ENCODE measurements around the gene BAAT. TPM values are rescaled to one million over a fixed set of nuclear protein-coding genes. Genes with fewer than 3 reads are reported as not detected.

Gene BAAT
- total and polyA plus RNA-seq, 9 of the 15 experiments (the other 6 are each of a cell fraction or from before 2014, with no cell fraction given): 0.17 to 0.76 (median 0.32) TPM

- ATAC-seq: peak; percentile 18
- intact Hi-C loops (cut with micrococcal nuclease): no loop called here
- TF ChIP-seq GATAD2B (IDR thresholded peaks at IDR 0.05; ENCODE audit: borderline replicate concordance) (peak; percentile 57), NRF1 (conservative IDR thresholded peaks at IDR 0.05 in 1 of 2, IDR thresholded peaks at IDR 0.05 in 1 of 2) (no peak), TCF7L2 (IDR thresholded peaks at IDR 0.05; ENCODE audit: low read depth, low read length) (no peak), NCOR1 (IDR thresholded peaks at IDR 0.05) (peak; percentile 73), ZSCAN29 (IDR thresholded peaks at IDR 0.05) (no peak), SMARCE1 (IDR thresholded peaks at IDR 0.05) (peak; percentile 54; the same call in 1 of the 2 replicates), KAT7 (CRISPR knock-in tag; IDR thresholded peaks at IDR 0.05; ENCODE audit: borderline replicate concordance) (no peak), NFIC (IDR thresholded peaks at IDR 0.05) (peak; percentile 51; the same call in 1 of the 2 replicates), NR2C1 (IDR thresholded peaks at IDR 0.05) (peak; percentile 67), NR2C1 (tag; IDR thresholded peaks at IDR 0.05) (peak; percentile 41; the same call in 1 of the 2 replicates), CBFA2T3 (IDR thresholded peaks at IDR 0.05) (peak; percentile 89)
- TF ChIP-seq, protein P1, sequence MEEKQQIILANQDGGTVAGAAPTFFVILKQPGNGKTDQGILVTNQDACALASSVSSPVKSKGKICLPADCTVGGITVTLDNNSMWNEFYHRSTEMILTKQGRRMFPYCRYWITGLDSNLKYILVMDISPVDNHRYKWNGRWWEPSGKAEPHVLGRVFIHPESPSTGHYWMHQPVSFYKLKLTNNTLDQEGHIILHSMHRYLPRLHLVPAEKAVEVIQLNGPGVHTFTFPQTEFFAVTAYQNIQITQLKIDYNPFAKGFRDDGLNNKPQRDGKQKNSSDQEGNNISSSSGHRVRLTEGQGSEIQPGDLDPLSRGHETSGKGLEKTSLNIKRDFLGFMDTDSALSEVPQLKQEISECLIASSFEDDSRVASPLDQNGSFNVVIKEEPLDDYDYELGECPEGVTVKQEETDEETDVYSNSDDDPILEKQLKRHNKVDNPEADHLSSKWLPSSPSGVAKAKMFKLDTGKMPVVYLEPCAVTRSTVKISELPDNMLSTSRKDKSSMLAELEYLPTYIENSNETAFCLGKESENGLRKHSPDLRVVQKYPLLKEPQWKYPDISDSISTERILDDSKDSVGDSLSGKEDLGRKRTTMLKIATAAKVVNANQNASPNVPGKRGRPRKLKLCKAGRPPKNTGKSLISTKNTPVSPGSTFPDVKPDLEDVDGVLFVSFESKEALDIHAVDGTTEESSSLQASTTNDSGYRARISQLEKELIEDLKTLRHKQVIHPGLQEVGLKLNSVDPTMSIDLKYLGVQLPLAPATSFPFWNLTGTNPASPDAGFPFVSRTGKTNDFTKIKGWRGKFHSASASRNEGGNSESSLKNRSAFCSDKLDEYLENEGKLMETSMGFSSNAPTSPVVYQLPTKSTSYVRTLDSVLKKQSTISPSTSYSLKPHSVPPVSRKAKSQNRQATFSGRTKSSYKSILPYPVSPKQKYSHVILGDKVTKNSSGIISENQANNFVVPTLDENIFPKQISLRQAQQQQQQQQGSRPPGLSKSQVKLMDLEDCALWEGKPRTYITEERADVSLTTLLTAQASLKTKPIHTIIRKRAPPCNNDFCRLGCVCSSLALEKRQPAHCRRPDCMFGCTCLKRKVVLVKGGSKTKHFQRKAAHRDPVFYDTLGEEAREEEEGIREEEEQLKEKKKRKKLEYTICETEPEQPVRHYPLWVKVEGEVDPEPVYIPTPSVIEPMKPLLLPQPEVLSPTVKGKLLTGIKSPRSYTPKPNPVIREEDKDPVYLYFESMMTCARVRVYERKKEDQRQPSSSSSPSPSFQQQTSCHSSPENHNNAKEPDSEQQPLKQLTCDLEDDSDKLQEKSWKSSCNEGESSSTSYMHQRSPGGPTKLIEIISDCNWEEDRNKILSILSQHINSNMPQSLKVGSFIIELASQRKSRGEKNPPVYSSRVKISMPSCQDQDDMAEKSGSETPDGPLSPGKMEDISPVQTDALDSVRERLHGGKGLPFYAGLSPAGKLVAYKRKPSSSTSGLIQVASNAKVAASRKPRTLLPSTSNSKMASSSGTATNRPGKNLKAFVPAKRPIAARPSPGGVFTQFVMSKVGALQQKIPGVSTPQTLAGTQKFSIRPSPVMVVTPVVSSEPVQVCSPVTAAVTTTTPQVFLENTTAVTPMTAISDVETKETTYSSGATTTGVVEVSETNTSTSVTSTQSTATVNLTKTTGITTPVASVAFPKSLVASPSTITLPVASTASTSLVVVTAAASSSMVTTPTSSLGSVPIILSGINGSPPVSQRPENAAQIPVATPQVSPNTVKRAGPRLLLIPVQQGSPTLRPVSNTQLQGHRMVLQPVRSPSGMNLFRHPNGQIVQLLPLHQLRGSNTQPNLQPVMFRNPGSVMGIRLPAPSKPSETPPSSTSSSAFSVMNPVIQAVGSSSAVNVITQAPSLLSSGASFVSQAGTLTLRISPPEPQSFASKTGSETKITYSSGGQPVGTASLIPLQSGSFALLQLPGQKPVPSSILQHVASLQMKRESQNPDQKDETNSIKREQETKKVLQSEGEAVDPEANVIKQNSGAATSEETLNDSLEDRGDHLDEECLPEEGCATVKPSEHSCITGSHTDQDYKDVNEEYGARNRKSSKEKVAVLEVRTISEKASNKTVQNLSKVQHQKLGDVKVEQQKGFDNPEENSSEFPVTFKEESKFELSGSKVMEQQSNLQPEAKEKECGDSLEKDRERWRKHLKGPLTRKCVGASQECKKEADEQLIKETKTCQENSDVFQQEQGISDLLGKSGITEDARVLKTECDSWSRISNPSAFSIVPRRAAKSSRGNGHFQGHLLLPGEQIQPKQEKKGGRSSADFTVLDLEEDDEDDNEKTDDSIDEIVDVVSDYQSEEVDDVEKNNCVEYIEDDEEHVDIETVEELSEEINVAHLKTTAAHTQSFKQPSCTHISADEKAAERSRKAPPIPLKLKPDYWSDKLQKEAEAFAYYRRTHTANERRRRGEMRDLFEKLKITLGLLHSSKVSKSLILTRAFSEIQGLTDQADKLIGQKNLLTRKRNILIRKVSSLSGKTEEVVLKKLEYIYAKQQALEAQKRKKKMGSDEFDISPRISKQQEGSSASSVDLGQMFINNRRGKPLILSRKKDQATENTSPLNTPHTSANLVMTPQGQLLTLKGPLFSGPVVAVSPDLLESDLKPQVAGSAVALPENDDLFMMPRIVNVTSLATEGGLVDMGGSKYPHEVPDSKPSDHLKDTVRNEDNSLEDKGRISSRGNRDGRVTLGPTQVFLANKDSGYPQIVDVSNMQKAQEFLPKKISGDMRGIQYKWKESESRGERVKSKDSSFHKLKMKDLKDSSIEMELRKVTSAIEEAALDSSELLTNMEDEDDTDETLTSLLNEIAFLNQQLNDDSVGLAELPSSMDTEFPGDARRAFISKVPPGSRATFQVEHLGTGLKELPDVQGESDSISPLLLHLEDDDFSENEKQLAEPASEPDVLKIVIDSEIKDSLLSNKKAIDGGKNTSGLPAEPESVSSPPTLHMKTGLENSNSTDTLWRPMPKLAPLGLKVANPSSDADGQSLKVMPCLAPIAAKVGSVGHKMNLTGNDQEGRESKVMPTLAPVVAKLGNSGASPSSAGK (IDR thresholded peaks at IDR 0.05): no peak
Measured at GRCh38 chr9:101366038-101366756, 18.6 kb downstream of the BAAT start.

More at GRCh38 chr9:101366038-101366756, 18.6 kb downstream of the BAAT start:
- BruUV-seq (replicated peaks): no TSS peak
- H3K9ac ChIP-seq (ENCODE audit: insufficient read depth in 1 of 2, low read depth in 2 of 2, low read length in 2 of 2): 0 out of 4 replicates have a peak overlapping the region, but pooled peaks of 1 of the 2 experiments have one; percentile 19
- peak overlapping the region; percentile 4 for H3K4me2 ChIP-seq (ENCODE audit: insufficient read depth, low read length)
- H3K79me2 ChIP-seq (ENCODE audit: control insufficient read depth, insufficient read depth, low read length): no peaks in the 10 kb centered on the region
- H3K4me1 ChIP-seq (replicated peaks in 1 of 2; ENCODE audit: control insufficient read depth in 2 of 2, insufficient read depth in 2 of 2, low read length in 2 of 2): peaks cover 22 to 60% of the 10 kb centered on the region in 2 experiments
- H3K4me3 ChIP-seq: no peak overlapping the region
- no peaks in the 10 kb centered on the region for H4K20me1 ChIP-seq (replicated peaks; ENCODE audit: control insufficient read depth, insufficient read depth, low read length)
- no peaks in the 10 kb centered on the region for H3K9me1 ChIP-seq (ENCODE audit: control insufficient read depth, insufficient read depth, low read length)
- WGBS (ENCODE audit: insufficient coverage, low coverage, missing lambda C conversion rate): 6% methylated on average over 5 of the region's 5 CpGs
- peak overlapping the region; percentile 66; the same call in 2 of the 3 replicates for H3K27ac ChIP-seq (ENCODE audit: extremely low read depth, low read depth, low read length)
- peak; percentile 20 to 67 (median 36) for DNase-seq (ENCODE audit: extremely low read depth in 1 of 4, low spot score in 3 of 4)
- H3K27me3 ChIP-seq (ENCODE audit: control insufficient read depth in 2 of 2, insufficient read depth in 2 of 2, low read length in 2 of 2): no peaks in the 10 kb centered on the region
- peak overlapping the region; percentile 57; the same call in 1 of the 2 replicates for H2AFZ ChIP-seq (ENCODE audit: low read depth, low read length)
- ChIA-PET CTCF (ENCODE audit: low intra/inter-chr PET ratio) (no interaction called here), POLR2A (interaction anchor here (0.6 kb wide), 1 partner anchor 117 kb away, joined by 3 read pairs; no protein-coding TSS in a partner anchor)
- H3K36me3 ChIP-seq (ENCODE audit: control insufficient read depth, insufficient read depth, low read length): no peaks in the 10 kb centered on the region
- peak; percentile 78 for FAIRE-seq
- H3K9me3 ChIP-seq (replicated peaks; ENCODE audit: control insufficient read depth, insufficient read depth, low read depth, low read length): no peaks in the 10 kb centered on the region
- in situ Hi-C loops (cut with MboI): no loop called here

Measured in K562 (cell line).